Measurements from ENCODE around the gene SNRPD2.

Gene SNRPD2

GRCh38 chr19:45677351-45678230 is 14.2 kb downstream of the SNRPD2 start:
- no peak for DNase-seq (ENCODE audit: low read depth)
- TF ChIP-seq, protein P1, sequence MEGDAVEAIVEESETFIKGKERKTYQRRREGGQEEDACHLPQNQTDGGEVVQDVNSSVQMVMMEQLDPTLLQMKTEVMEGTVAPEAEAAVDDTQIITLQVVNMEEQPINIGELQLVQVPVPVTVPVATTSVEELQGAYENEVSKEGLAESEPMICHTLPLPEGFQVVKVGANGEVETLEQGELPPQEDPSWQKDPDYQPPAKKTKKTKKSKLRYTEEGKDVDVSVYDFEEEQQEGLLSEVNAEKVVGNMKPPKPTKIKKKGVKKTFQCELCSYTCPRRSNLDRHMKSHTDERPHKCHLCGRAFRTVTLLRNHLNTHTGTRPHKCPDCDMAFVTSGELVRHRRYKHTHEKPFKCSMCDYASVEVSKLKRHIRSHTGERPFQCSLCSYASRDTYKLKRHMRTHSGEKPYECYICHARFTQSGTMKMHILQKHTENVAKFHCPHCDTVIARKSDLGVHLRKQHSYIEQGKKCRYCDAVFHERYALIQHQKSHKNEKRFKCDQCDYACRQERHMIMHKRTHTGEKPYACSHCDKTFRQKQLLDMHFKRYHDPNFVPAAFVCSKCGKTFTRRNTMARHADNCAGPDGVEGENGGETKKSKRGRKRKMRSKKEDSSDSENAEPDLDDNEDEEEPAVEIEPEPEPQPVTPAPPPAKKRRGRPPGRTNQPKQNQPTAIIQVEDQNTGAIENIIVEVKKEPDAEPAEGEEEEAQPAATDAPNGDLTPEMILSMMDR (IDR thresholded peaks at IDR 0.05; ENCODE audit: control insufficient read depth, insufficient read depth, low read depth, low read length, missing control alignments), result no peak
- H3K4me3 ChIP-seq (ENCODE audit: control insufficient read depth, low read depth, low read length), result peak overlapping the region; percentile 10

- H3K4me3 ChIP-seq (ENCODE audit: control insufficient read depth, low read depth, low read length), result no peak overlapping the region
- TF ChIP-seq, protein P1 (IDR thresholded peaks at IDR 0.05; ENCODE audit: control insufficient read depth, insufficient read depth, low read depth, low read length, missing control alignments), result no peak
- DNase-seq (ENCODE audit: low read depth), result no peak
These were observed 14.9 kb downstream of the SNRPD2 start for GRCh38 chr19:45676851-45677263.

GRCh38 chr19:45674946-45675345 is 16.8 kb downstream of the SNRPD2 start:
- no peak for DNase-seq (ENCODE audit: low read depth)
- H3K4me3 ChIP-seq (ENCODE audit: control insufficient read depth, low read depth, low read length), result no peak overlapping the region
- TF ChIP-seq, protein P1 (IDR thresholded peaks at IDR 0.05; ENCODE audit: control insufficient read depth, insufficient read depth, low read depth, low read length, missing control alignments), result no peak

GRCh38 chr19:45670670-45671453 is 20.9 kb downstream of the SNRPD2 start:
- DNase-seq (ENCODE audit: low read depth), result no peak
- H3K4me3 ChIP-seq (ENCODE audit: control insufficient read depth, low read depth, low read length), result no peak overlapping the region
- TF ChIP-seq, protein P1 (IDR thresholded peaks at IDR 0.05; ENCODE audit: control insufficient read depth, insufficient read depth, low read depth, low read length, missing control alignments), result no peak

DNA sequence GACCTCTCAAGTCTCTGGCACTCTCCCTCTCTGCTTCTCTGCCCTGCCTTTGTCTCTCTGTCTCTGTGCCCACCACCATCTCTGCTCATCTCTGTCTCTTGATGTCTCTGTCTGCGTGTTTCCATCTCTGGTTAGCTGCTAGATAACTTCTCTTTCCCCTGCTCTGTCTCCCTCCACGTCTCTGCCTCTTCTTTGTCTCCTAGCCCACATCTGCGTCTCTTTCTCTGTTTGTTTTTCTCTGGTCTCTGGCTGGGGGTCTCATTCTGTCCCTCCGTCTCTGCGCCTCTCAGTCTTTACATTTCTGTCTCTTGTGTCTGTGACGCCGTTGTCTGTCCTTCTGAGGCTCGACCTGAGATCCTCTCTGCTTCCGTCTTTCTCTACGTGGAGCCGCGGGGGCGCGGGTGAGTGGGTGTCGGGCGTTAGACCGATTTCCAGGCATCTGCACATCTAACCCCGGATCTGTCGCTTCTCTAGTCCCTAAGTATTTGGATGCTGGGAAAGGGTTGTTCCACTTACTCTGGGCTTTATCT is 23.3 kb downstream of the SNRPD2 start:
- DNase-seq (ENCODE audit: low read depth), result no peak
- TF ChIP-seq, protein P1 (IDR thresholded peaks at IDR 0.05; ENCODE audit: control insufficient read depth, insufficient read depth, low read depth, low read length, missing control alignments), result no peak
- H3K4me3 ChIP-seq (ENCODE audit: control insufficient read depth, low read depth, low read length), result peak overlapping the region; percentile 19

DNA sequence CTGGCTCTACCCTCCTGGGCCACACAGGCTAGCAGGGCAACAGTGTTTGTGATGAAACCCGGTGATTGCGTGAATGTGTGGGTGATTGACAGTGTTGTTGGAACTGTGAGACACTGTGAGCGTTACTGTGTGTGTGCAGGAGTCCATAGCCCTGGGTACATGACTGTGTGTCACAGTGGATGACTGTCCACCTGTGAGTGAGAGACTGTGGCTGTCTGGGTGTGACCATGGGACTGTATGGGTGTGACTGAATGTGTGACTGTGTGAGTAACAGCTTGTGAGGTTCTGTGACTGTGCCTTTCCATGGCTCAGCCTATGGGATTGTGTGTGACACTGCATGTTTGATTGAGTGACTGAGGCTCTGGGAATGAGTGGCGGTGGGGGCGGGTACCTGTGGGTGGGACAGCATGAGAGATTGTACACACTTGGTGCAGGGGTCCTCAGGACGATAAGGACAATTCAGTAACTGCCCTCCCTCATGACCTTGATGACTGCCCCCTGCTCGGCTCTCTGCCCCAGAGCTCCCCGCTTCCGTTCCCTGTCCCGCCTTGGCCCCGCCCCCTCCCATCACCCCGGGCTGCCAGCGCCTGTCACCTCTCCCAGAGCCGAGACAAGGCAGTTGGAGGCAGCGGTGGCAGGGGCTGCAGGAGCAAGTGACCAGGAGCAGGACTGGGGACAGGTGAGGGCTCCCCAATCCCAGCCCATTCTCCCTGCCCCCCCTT is 24.0 kb downstream of the SNRPD2 start, which contains the start of gene GIPR:
TSS of gene GIPR (plus strand) at position 602 of the 722 bp plus-strand sequence. CDS start 1,300 bp downstream, outside the sequence.
- TF ChIP-seq, protein P1 (IDR thresholded peaks at IDR 0.05; ENCODE audit: control insufficient read depth, insufficient read depth, low read depth, low read length, missing control alignments), result no peak
- no peak for DNase-seq (ENCODE audit: low read depth)
- H3K4me3 ChIP-seq (ENCODE audit: control insufficient read depth, low read depth, low read length), result peak within 1 kb of the TSS; percentile 19
